ENCODE data around the gene TTLL5. TPM values are rescaled to one million over a fixed set of nuclear protein-coding genes. Genes with fewer than 3 reads are reported as not detected.

The TTLL5 gene
- total RNA-seq, 2 experiments from 2014 or later = 23.6 to 28.4 TPM

DNA sequence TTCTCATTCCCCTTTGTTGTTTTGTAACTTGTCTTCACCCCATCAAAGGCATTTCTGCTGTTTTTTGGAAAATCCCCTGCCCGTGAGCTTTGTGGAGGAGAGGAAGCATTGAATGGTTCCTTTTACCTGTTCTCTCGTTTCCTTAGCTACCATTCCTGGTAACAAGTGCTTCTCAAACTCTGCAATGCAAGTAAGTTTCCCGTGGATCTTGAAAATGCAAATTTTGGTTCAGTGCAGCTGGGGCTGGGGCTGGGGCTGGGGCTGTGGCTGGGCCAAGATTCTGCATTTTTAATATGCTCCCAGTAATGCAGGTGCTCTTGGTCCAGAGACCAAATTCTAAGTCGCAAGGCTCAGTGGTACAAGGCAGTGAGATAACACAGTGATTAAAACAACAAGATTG, 151.6 kb downstream of the TTLL5 start:
- no peaks in the 10 kb centered on the region for H3K27me3 Mint-ChIP-seq
- no peaks in the 10 kb centered on the region for H3K9me3 Mint-ChIP-seq
- H3K4me3 Mint-ChIP-seq = no peak overlapping the region
- no peak overlapping the region for H3K27ac Mint-ChIP-seq
- ChIA-PET CTCF (no interaction called here), POLR2A (no interaction called here)
- H3K36me3 Mint-ChIP-seq = no peaks in the 10 kb centered on the region
- intact Hi-C loops (cut with micrococcal nuclease) = no loop called here
- no peaks in the 10 kb centered on the region for H3K4me1 Mint-ChIP-seq (ENCODE audit: low read depth)
- no peak for DNase-seq

DNA sequence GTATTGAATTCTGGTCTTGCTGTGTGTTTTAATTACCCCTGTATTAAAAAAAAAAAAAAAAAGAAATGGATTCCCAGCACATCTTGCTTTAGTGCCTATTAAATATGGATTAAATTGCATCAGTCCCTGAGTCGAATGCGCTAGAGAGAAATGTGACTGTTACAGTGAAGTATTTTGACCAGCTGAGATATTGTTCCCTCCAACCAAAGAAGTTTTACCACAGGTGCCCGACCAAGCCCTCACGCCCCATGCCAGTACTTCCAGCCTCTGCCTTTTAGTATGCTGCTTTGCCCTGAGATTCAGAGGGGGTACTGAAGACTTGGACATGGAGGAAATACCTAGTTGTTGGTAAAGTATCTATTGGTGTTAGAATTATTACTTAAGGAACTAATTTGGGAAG, 159.7 kb downstream of the TTLL5 start:
- no peak for DNase-seq
- Mint-ChIP-seq H3K9me3 (no peaks in the 10 kb centered on the region), H3K27ac (no peak overlapping the region), H3K36me3 (peaks cover 22% of the 10 kb centered on the region), H3K27me3 (no peaks in the 10 kb centered on the region), H3K4me3 (no peak overlapping the region), H3K4me1 (ENCODE audit: low read depth) (no peaks in the 10 kb centered on the region)
- CTCF ChIA-PET = no interaction called here
- intact Hi-C loops (cut with micrococcal nuclease) = no loop called here
- POLR2A ChIA-PET = interaction anchor here (0.7 kb wide), 1 partner anchor 488 kb away, joined by 3 read pairs; no protein-coding TSS in a partner anchor

DNA sequence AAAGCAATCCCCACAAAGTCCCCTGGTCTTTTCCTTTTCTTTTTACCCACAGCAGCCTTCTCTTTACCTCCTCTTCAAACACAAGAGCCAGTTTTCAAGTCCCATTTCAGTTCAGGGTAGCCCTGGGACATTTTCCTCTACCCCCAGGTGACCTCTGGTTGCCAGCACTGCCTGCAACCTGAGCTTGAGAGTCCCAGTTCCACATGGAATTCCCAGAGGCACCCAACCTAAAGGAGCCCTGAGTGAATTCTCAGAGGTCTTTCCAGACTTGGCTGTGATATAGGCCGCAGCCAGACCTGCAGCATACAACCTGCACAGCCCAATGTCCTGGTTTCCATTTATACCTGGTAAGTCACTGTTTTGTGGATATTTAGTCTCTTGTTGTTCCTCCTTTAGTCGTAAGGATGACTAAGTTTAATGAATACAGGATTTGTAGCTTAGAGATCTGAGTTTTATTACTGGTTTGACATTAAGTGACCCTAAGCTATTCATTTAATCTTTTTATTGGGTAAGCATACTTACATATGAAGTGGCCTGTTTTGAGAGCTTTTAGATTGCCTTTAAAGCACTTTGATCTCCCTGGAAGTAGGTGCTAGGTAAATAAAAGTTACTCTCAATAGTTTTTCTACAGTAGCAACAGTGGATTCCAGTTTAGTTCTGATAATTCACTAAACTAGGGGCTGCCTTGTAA, 160.9 kb downstream of the TTLL5 start:
- Mint-ChIP-seq H3K27ac (no peak overlapping the region), H3K27me3 (no peaks in the 10 kb centered on the region), H3K9me3 (no peaks in the 10 kb centered on the region), H3K36me3 (peaks cover 22% of the 10 kb centered on the region), H3K4me3 (no peak overlapping the region), H3K4me1 (ENCODE audit: low read depth) (no peaks in the 10 kb centered on the region)
- no peak for DNase-seq
- ChIA-PET POLR2A (no interaction called here), CTCF (interaction anchor here (1.1 kb wide), 1 partner anchor 85 kb away, joined by 5 read pairs; no protein-coding TSS in a partner anchor)
- intact Hi-C loops (cut with micrococcal nuclease) = no loop called here

DNA sequence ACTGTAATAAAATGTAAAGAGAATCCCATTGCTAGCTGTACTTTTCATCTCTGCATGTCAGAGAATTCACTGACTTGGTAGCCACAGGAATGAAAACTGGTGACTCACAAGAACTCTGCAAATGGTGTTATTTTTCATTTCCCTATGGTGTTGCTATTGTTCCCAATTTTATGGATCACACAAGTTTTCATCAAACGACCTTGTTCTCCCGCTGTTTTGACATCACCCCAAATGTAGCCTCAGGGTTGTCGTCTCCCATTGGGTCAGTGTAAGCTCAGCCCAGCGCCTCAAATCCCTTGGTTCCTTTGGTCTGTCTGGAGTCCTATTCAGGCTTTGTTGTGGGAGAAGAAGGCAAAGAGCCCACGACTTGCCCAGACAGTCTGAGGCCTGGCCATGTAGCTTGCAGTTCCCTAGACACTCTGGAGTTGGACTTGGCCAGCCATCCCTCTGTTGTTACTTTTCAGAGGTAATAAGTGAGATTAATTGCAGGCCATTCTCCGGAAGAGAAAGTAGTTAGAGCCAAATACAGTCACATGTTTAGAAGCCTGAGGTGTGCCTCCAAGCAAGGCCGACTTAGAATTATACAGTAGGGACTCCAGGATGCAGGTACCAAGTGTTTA, 161.6 kb downstream of the TTLL5 start:
- Mint-ChIP-seq H3K4me3 (no peak overlapping the region), H3K4me1 (ENCODE audit: low read depth) (no peaks in the 10 kb centered on the region), H3K27ac (no peak overlapping the region), H3K36me3 (peaks cover 22% of the 10 kb centered on the region), H3K9me3 (no peaks in the 10 kb centered on the region), H3K27me3 (no peaks in the 10 kb centered on the region)
- intact Hi-C loops (cut with micrococcal nuclease) = no loop called here
- no peak for DNase-seq
- CTCF ChIA-PET = interaction anchor here (0.5 kb wide), 1 partner anchor 405 kb away, joined by 4 read pairs; no protein-coding TSS in a partner anchor
- POLR2A ChIA-PET = no interaction called here

DNA sequence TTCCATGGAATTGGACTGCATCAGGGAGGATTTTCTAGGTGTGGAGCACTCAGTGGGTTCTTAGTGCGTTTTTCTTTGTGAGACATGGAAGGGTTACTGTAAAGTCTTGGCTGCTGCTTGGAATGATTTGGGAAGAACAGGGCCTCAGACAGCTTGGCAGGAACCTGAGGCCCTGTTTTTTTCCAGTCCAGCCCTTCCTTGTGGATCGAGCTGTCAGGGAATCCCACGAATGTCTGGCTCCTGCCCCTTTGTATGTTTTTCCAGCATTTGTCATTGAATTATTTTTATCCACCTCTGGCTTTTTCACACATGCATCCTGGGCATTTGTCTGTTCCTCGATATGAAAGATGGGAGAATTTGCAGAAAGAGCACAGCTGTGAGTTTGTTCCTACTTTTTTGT, 162.3 kb downstream of the TTLL5 start:
- Mint-ChIP-seq H3K4me1 (ENCODE audit: low read depth) (no peaks in the 10 kb centered on the region), H3K36me3 (peaks cover 22% of the 10 kb centered on the region), H3K9me3 (no peaks in the 10 kb centered on the region), H3K27me3 (no peaks in the 10 kb centered on the region), H3K27ac (no peak overlapping the region), H3K4me3 (no peak overlapping the region)
- intact Hi-C loops (cut with micrococcal nuclease) = no loop called here
- CTCF ChIA-PET = no interaction called here
- no peak for DNase-seq
- POLR2A ChIA-PET = no interaction called here

GRCh38 chr14:75824318-75824717, 163.3 kb downstream of the TTLL5 start:
- POLR2A ChIA-PET = no interaction called here

GRCh38 chr14:75825147-75825592, 164.1 kb downstream of the TTLL5 start:
- Mint-ChIP-seq H3K27ac (no peak overlapping the region), H3K36me3 (peaks cover 18% of the 10 kb centered on the region), H3K9me3 (no peaks in the 10 kb centered on the region), H3K4me1 (ENCODE audit: low read depth) (no peaks in the 10 kb centered on the region), H3K4me3 (no peak overlapping the region), H3K27me3 (no peaks in the 10 kb centered on the region)
- ChIA-PET POLR2A (no interaction called here), CTCF (interaction anchor here (1.0 kb wide), 1 partner anchor 81 kb away, joined by 3 read pairs; no protein-coding TSS in a partner anchor)
- DNase-seq = no peak
- intact Hi-C loops (cut with micrococcal nuclease) = no loop called here

More at GRCh38 chr14:75824318-75824717, 163.3 kb downstream of the TTLL5 start:
- Mint-ChIP-seq H3K4me3 (no peak overlapping the region), H3K27me3 (no peaks in the 10 kb centered on the region), H3K36me3 (peaks cover 22% of the 10 kb centered on the region), H3K4me1 (ENCODE audit: low read depth) (no peaks in the 10 kb centered on the region), H3K27ac (no peak overlapping the region), H3K9me3 (no peaks in the 10 kb centered on the region)
- DNase-seq = no peak
- CTCF ChIA-PET = interaction anchor here (1.0 kb wide), 1 partner anchor 82 kb away, joined by 3 read pairs; no protein-coding TSS in a partner anchor
- intact Hi-C loops (cut with micrococcal nuclease) = no loop called here

- ChIA-PET CTCF (interaction anchor here (1.2 kb wide), 1 partner anchor 80 kb away, joined by 3 read pairs; no protein-coding TSS in a partner anchor), POLR2A (no interaction called here)
- Mint-ChIP-seq H3K4me1 (ENCODE audit: low read depth) (peaks cover 7% of the 10 kb centered on the region), H3K27me3 (no peaks in the 10 kb centered on the region), H3K36me3 (peaks cover 10% of the 10 kb centered on the region), H3K9me3 (no peaks in the 10 kb centered on the region), H3K27ac (no peak overlapping the region), H3K4me3 (no peak overlapping the region)
- no peak for DNase-seq
- intact Hi-C loops (cut with micrococcal nuclease) = no loop called here
These were observed 165.6 kb downstream of the TTLL5 start for GRCh38 chr14:75826599-75826998.

- intact Hi-C loops (cut with micrococcal nuclease) = no loop called here
- no peak for DNase-seq
- no peaks in the 10 kb centered on the region for H3K9me3 Mint-ChIP-seq
- H3K36me3 Mint-ChIP-seq = peaks cover 5% of the 10 kb centered on the region
- H3K27ac Mint-ChIP-seq = no peak overlapping the region
- CTCF ChIA-PET = interaction anchor here (0.6 to 1.2 kb wide), 2 partner anchors 79 to 155 kb away, joined by 3 read pairs; partner anchors contain the start of gene TGFB3
- no peak overlapping the region for H3K4me3 Mint-ChIP-seq
- H3K4me1 Mint-ChIP-seq (ENCODE audit: low read depth) = peaks cover 7% of the 10 kb centered on the region
- H3K27me3 Mint-ChIP-seq = no peaks in the 10 kb centered on the region
- POLR2A ChIA-PET = no interaction called here
These were observed 166.3 kb downstream of the TTLL5 start for GRCh38 chr14:75827331-75827730.

- CTCF ChIA-PET = interaction anchor here (0.6 to 1.1 kb wide), 2 partner anchors 51 to 153 kb away, joined by 3 read pairs; no protein-coding TSS in a partner anchor
These were observed 168.3 kb downstream of the TTLL5 start for GRCh38 chr14:75829316-75829715.

GRCh38 chr14:75831455-75831854, 170.4 kb downstream of the TTLL5 start:
- Mint-ChIP-seq H3K4me3 (no peak overlapping the region), H3K36me3 (peaks cover 11% of the 10 kb centered on the region), H3K27me3 (no peaks in the 10 kb centered on the region), H3K27ac (peak overlapping the region; percentile 11), H3K4me1 (ENCODE audit: low read depth) (peaks cover 11% of the 10 kb centered on the region), H3K9me3 (no peaks in the 10 kb centered on the region)
- POLR2A ChIA-PET = no interaction called here
- intact Hi-C loops (cut with micrococcal nuclease) = no loop called here
- CTCF ChIA-PET = interaction anchor here (0.8 to 1.4 kb wide), 2 partner anchors 19 to 75 kb away, joined by 4 read pairs; no protein-coding TSS in a partner anchor
- DNase-seq = peak; percentile 43

More at GRCh38 chr14:75829316-75829715, 168.3 kb downstream of the TTLL5 start:
- DNase-seq = no peak
- POLR2A ChIA-PET = no interaction called here
- Mint-ChIP-seq H3K27me3 (no peaks in the 10 kb centered on the region), H3K9me3 (no peaks in the 10 kb centered on the region), H3K4me3 (no peak overlapping the region), H3K4me1 (ENCODE audit: low read depth) (peaks cover 11% of the 10 kb centered on the region), H3K36me3 (peaks cover 7% of the 10 kb centered on the region), H3K27ac (no peak overlapping the region)
- intact Hi-C loops (cut with micrococcal nuclease) = no loop called here

DNA sequence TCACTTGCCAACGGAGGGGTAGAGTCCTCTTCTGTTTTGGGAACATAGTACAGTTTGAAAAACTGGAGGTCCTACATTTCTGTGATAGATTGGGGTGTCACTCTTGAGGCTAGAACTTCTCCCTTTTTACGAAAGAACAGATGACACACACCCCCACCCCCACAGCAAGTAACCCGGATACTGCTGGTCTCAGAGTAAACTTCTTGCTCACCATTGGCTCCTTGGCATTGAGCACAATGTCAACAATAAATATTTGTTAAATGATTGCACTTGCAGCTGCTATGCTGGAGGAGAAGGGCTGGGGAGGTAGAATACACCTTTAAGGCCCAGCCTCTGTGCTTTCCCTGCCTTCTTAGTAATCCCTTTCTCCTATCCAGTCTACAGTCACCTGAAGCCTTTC, 170.9 kb downstream of the TTLL5 start:
- intact Hi-C loops (cut with micrococcal nuclease) = no loop called here
- Mint-ChIP-seq H3K4me3 (no peak overlapping the region), H3K36me3 (peaks cover 11% of the 10 kb centered on the region), H3K27me3 (no peaks in the 10 kb centered on the region), H3K27ac (no peak overlapping the region), H3K4me1 (ENCODE audit: low read depth) (peaks cover 11% of the 10 kb centered on the region), H3K9me3 (no peaks in the 10 kb centered on the region)
- DNase-seq = no peak
- ChIA-PET CTCF (interaction anchor here (1.4 kb wide), 1 partner anchor 75 kb away, joined by 4 read pairs; no protein-coding TSS in a partner anchor), POLR2A (no interaction called here)

Data from activated CD4-positive, alpha-beta memory T cell treated with anti-CD3 and anti-CD28 coated beads for 36 hours (primary cell).